Stomach (tissue), 4 donors: ENCODE data around the gene RRP15.

Experiments used
- CTCF ChIP-seq, 7 experiments: fragments of 450-650 bp in 4 of 7; fragments of 200-600 bp in 3 of 7; sonication (generic) in 3 of 7; IDR thresholded peaks; one replicate each; pipeline ENCODE4 v1.5.1; 2016 to 2019; ENCODE audit warnings: antibody characterized with exemption in 7 of 7, control low read depth in 2 of 7, mild to moderate bottlenecking in 1 of 7
- POLR2A ChIP-seq, 4 donors: fragments of 450-650 bp; IDR thresholded peaks; one replicate each; pipeline ENCODE4 v1.6.1; 2016; ENCODE audit warnings: antibody characterized with exemption in 4 of 4, control low read depth in 2 of 4, mild to moderate bottlenecking in 1 of 4, moderate library complexity in 1 of 4
- POLR2AphosphoS5 ChIP-seq, 3 donors: sonication (generic); formaldehyde crosslinking; IDR thresholded peaks; one replicate each; pipeline ENCODE4 v1.6.1; 2016; ENCODE audit warnings: antibody characterized with exemption in 3 of 3

- TF ChIP-seq CTCF (IDR thresholded peaks at IDR 0.05) (no peak), POLR2A (IDR thresholded peaks at IDR 0.05) (no peak), POLR2AphosphoS5 (IDR thresholded peaks at IDR 0.05) (no peak)
These were observed 99.5 kb downstream of the RRP15 start for GRCh38 chr1:218384581-218384993.
